GM18498 (cell line): ENCODE data around the gene ZDHHC22.
"Not testable (repeated sequence)": the region's sequence is repeated elsewhere in the genome, so short reads cannot be mapped to it uniquely, and the experiment has no call there.

Experiments used
- ATAC-seq: cut with Tn5 transposase; IDR thresholded peaks from one replicate; pipeline ENCODE4 v1.9.1; 2021; ENCODE audit warnings: mild to moderate bottlenecking, moderate library complexity; ENCODE audit not compliant: unreplicated experiment

ZDHHC22 gene

GRCh38 chr14:77141214-77142004 lies at the start of gene ZDHHC22:
Gene ZDHHC22 (minus strand): TSS chr14:77141791. CDS start chr14:77139738, 2,053 bp downstream.
- no peak for ATAC-seq

GRCh38 chr14:77190977-77191376 lies 49.4 kb upstream of the ZDHHC22 start:
- no peak for ATAC-seq

GRCh38 chr14:77189479-77189878 lies 47.9 kb upstream of the ZDHHC22 start:
- no peak for ATAC-seq

GRCh38 chr14:77187649-77188012 lies 46.0 kb upstream of the ZDHHC22 start:
- no peak for ATAC-seq

GRCh38 chr14:77186911-77187648 lies 45.5 kb upstream of the ZDHHC22 start:
- ATAC-seq: no peak

- ATAC-seq: no peak
Observed at GRCh38 chr14:77185093-77185465, 43.5 kb upstream of the ZDHHC22 start.

GRCh38 chr14:77184396-77185092 lies 43.0 kb upstream of the ZDHHC22 start:
- ATAC-seq: no peak

GRCh38 chr14:77183896-77184295 lies 42.3 kb upstream of the ZDHHC22 start:
- no peak for ATAC-seq

- peak; percentile 88 for ATAC-seq
Observed at GRCh38 chr14:77181603-77182437, 40.2 kb upstream of the ZDHHC22 start, which contains the start of gene TMEM63C. Gene TMEM63C (plus strand): TSS chr14:77181798. CDS start chr14:77218814, 37,016 bp downstream.

- ATAC-seq: peak; percentile 5
Observed at GRCh38 chr14:77180726-77181602, 39.4 kb upstream of the ZDHHC22 start.

GRCh38 chr14:77178656-77179055 lies 37.1 kb upstream of the ZDHHC22 start:
- no peak for ATAC-seq

GRCh38 chr14:77177702-77178101 lies 36.1 kb upstream of the ZDHHC22 start:
- no peak for ATAC-seq

GRCh38 chr14:77175843-77176242 lies 34.3 kb upstream of the ZDHHC22 start:
- no peak for ATAC-seq

- not testable (repeated sequence) for ATAC-seq
Observed at GRCh38 chr14:77173911-77174617, 32.5 kb upstream of the ZDHHC22 start.

GRCh38 chr14:77172916-77173315 lies 31.3 kb upstream of the ZDHHC22 start:
- ATAC-seq: no peak

- no peak for ATAC-seq
Observed at GRCh38 chr14:77170045-77170444, 28.5 kb upstream of the ZDHHC22 start.

GRCh38 chr14:77161011-77161410 lies 19.4 kb upstream of the ZDHHC22 start:
- ATAC-seq: no peak

- no peak for ATAC-seq
Observed at GRCh38 chr14:77158882-77159255, 17.3 kb upstream of the ZDHHC22 start.
